ENCODE measurements around the gene PRPF18.

PRPF18 gene

GRCh38 chr10:13604357-13605040 is 17.7 kb downstream of the PRPF18 start:
- no peak for DNase-seq (ENCODE audit: low read depth)

- DNase-seq (ENCODE audit: low read depth), result no peak
Measured at GRCh38 chr10:13608246-13608853, 21.6 kb downstream of the PRPF18 start.

- no peak for DNase-seq (ENCODE audit: low read depth)
Measured at GRCh38 chr10:13612654-13613373, 26.0 kb downstream of the PRPF18 start.

- no peak for DNase-seq (ENCODE audit: low read depth)
Measured at GRCh38 chr10:13613519-13613918, 26.8 kb downstream of the PRPF18 start.

- no peak for DNase-seq (ENCODE audit: low read depth)
Measured at GRCh38 chr10:13614530-13615332, 28.0 kb downstream of the PRPF18 start.

- no peak for DNase-seq (ENCODE audit: low read depth)
Measured at GRCh38 chr10:13615650-13616300, 29.0 kb downstream of the PRPF18 start.

GRCh38 chr10:13617116-13617515 is 30.4 kb downstream of the PRPF18 start:
- DNase-seq (ENCODE audit: low read depth), result no peak

- no peak for DNase-seq (ENCODE audit: low read depth)
Measured at GRCh38 chr10:13621931-13622330, 35.2 kb downstream of the PRPF18 start.

- no peak for DNase-seq (ENCODE audit: low read depth)
Measured at GRCh38 chr10:13624630-13625029, 37.9 kb downstream of the PRPF18 start.

GRCh38 chr10:13627459-13628310 is 40.9 kb downstream of the PRPF18 start:
- no peak for DNase-seq (ENCODE audit: low read depth)

- no peak for DNase-seq (ENCODE audit: low read depth)
Measured at GRCh38 chr10:13628661-13629060, 41.9 kb downstream of the PRPF18 start.

GRCh38 chr10:13629116-13629515 is 42.4 kb downstream of the PRPF18 start:
- DNase-seq (ENCODE audit: low read depth), result no peak

GRCh38 chr10:13630231-13630630 is 43.5 kb downstream of the PRPF18 start:
- DNase-seq (ENCODE audit: low read depth), result no peak

- no peak for DNase-seq (ENCODE audit: low read depth)
Measured at GRCh38 chr10:13631594-13631993, 44.8 kb downstream of the PRPF18 start.

GRCh38 chr10:13632440-13632839 is 45.7 kb downstream of the PRPF18 start:
- DNase-seq (ENCODE audit: low read depth), result no peak

- no peak for DNase-seq (ENCODE audit: low read depth)
Measured at GRCh38 chr10:13632884-13633440, 46.2 kb downstream of the PRPF18 start.

GRCh38 chr10:13633689-13634088 is 46.9 kb downstream of the PRPF18 start:
- no peak for DNase-seq (ENCODE audit: low read depth)

- DNase-seq (ENCODE audit: low read depth), result no peak
Measured at GRCh38 chr10:13634207-13634606, 47.4 kb downstream of the PRPF18 start.

GRCh38 chr10:13636776-13637175 is 50.0 kb downstream of the PRPF18 start:
- DNase-seq (ENCODE audit: low read depth), result no peak

GRCh38 chr10:13637303-13637856 is 50.6 kb downstream of the PRPF18 start:
- DNase-seq (ENCODE audit: low read depth), result no peak
